Sigmoid colon (tissue), 4 donors: Measurements from ENCODE around the gene SCUBE1.

Experiments
- CTCF ChIP-seq, 4 experiments: fragments of 450-650 bp in 3 of 4; fragments of 200-600 bp in 1 of 4; IDR thresholded peaks; one replicate each; pipeline ENCODE4 v1.5.1; 2016 to 2019; ENCODE audit warnings: antibody characterized with exemption in 4 of 4, mild to moderate bottlenecking in 3 of 4, moderate library complexity in 2 of 4
- EP300 ChIP-seq, 4 donors: sonication (generic); formaldehyde crosslinking; IDR thresholded peaks; one replicate each; pipeline ENCODE4 v1.6.1; 2017; ENCODE audit warnings: antibody characterized with exemption in 4 of 4

GRCh38 chr22:43303751-43304150, 39.4 kb downstream of the SCUBE1 start:
- TF ChIP-seq CTCF (IDR thresholded peaks at IDR 0.05) (no peak), EP300 (IDR thresholded peaks at IDR 0.05) (no peak)
